ENCODE results near the gene CACNA1C. TPM values are rescaled to one million over a fixed set of nuclear protein-coding genes. Genes with fewer than 3 reads are reported as not detected.

CACNA1C gene
- total and polyA plus RNA-seq, 2 donors (not counting 1 experiment from before 2014, with no cell fraction given): 0.01 to 0.02 TPM

GRCh38 chr12:2246358-2246757 lies 193.6 kb downstream of the CACNA1C start:
- peaks cover 48% of the 10 kb centered on the region for H3K4me1 Mint-ChIP-seq
- Histone ChIP-seq H3K36me3 (replicated peaks in 1 of 2; ENCODE audit: control extremely low read depth in 1 of 2, control insufficient read depth in 1 of 2, extremely low read depth in 1 of 2, insufficient read depth in 2 of 2, low read length in 1 of 2) (no peaks in the 10 kb centered on the region), H2AFZ (ENCODE audit: insufficient read depth, low read depth, low read length, poor library complexity, severe bottlenecking) (no peak overlapping the region), H3K4me2 (replicated peaks; ENCODE audit: low read depth, low read length, poor library complexity, severe bottlenecking) (no peak overlapping the region), H3K27me3 (replicated peaks in 1 of 4; ENCODE audit: control extremely low read depth in 1 of 4, control insufficient read depth in 3 of 4, insufficient read depth in 4 of 4, low read length in 3 of 4) (no peaks in the 10 kb centered on the region), H3K9me3 (ENCODE audit: control extremely low read depth in 1 of 3, control insufficient read depth in 2 of 3, insufficient read depth in 1 of 3, low read length in 2 of 3) (no peaks in the 10 kb centered on the region), H3K27ac (ENCODE audit: low read length in 2 of 2) (no peak overlapping the region), H3K79me2 (ENCODE audit: control insufficient read depth, insufficient read depth, low read length) (no peaks in the 10 kb centered on the region), H3K9ac (ENCODE audit: low read length) (no peak overlapping the region), H4K20me1 (ENCODE audit: control insufficient read depth, insufficient read depth, low read length, poor library complexity, severe bottlenecking) (no peaks in the 10 kb centered on the region), H3K4me1 (ENCODE audit: control insufficient read depth in 2 of 2, insufficient read depth in 2 of 2, low read length in 2 of 2) (peaks cover 17 to 36% of the 10 kb centered on the region in 2 donors), H3K4me3 (ENCODE audit: control extremely low read depth in 1 of 5, extremely low read depth in 1 of 5, insufficient read depth in 1 of 5, low read depth in 2 of 5, low read length in 4 of 5) (no peak overlapping the region)
- H3K9me3 Mint-ChIP-seq (ENCODE audit: insufficient read depth): no peaks in the 10 kb centered on the region
- ATAC-seq (ENCODE audit: low read depth) (no peak), DNase-seq (no peak)
- intact Hi-C loops (cut with micrococcal nuclease): no loop called here
- CTCF ChIA-PET: no interaction called here
- H3K27ac Mint-ChIP-seq: no peak overlapping the region
- TF ChIP-seq, protein P1, sequence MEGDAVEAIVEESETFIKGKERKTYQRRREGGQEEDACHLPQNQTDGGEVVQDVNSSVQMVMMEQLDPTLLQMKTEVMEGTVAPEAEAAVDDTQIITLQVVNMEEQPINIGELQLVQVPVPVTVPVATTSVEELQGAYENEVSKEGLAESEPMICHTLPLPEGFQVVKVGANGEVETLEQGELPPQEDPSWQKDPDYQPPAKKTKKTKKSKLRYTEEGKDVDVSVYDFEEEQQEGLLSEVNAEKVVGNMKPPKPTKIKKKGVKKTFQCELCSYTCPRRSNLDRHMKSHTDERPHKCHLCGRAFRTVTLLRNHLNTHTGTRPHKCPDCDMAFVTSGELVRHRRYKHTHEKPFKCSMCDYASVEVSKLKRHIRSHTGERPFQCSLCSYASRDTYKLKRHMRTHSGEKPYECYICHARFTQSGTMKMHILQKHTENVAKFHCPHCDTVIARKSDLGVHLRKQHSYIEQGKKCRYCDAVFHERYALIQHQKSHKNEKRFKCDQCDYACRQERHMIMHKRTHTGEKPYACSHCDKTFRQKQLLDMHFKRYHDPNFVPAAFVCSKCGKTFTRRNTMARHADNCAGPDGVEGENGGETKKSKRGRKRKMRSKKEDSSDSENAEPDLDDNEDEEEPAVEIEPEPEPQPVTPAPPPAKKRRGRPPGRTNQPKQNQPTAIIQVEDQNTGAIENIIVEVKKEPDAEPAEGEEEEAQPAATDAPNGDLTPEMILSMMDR (IDR thresholded peaks at IDR 0.05): no peak
- TF ChIP-seq EZH2 (IDR thresholded peaks at IDR 0.05; ENCODE audit: borderline replicate concordance, insufficient read depth, low read depth, low read length, poor library complexity, severe bottlenecking): no peak
- POLR2A ChIA-PET: no interaction called here
- no peak overlapping the region for H3K4me3 Mint-ChIP-seq
- WGBS (ENCODE audit: insufficient coverage): 89% methylated on average over 10 of the region's 10 CpGs
- H3K27me3 Mint-ChIP-seq: no peaks in the 10 kb centered on the region

DNA sequence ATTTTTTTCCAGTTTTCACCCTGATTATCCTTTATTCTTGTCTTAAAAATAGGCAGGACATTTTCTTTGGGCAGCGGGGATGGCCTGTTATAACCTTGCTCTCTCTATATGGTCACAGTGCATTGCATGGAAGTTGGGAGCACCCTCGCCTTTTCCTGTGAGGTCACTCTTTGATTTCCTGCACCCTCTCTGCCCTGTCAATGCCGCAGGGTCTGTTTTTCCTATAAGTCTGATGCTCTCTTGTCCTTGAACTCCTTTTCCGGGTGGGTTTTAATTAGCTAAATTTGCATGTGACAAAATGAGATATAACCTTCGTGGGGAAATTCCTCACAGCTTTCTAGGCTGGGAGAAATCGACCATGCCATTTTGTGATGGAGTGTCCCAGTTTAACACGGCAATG lies 194.3 kb downstream of the CACNA1C start:
- Mint-ChIP-seq H3K4me3 (peak overlapping the region; percentile 32), H3K4me1 (peaks cover 48% of the 10 kb centered on the region), H3K9me3 (ENCODE audit: insufficient read depth) (no peaks in the 10 kb centered on the region), H3K27me3 (no peaks in the 10 kb centered on the region), H3K27ac (no peak overlapping the region)
- ChIA-PET POLR2A (no interaction called here), CTCF (no interaction called here)
- TF ChIP-seq EZH2 (IDR thresholded peaks at IDR 0.05; ENCODE audit: borderline replicate concordance, insufficient read depth, low read depth, low read length, poor library complexity, severe bottlenecking): no peak
- TF ChIP-seq, protein P1 (IDR thresholded peaks at IDR 0.05): no peak
- Histone ChIP-seq H3K4me2 (replicated peaks; ENCODE audit: low read depth, low read length, poor library complexity, severe bottlenecking) (no peak overlapping the region), H3K27ac (ENCODE audit: low read length in 2 of 2) (no peak overlapping the region), H3K4me1 (ENCODE audit: control insufficient read depth in 2 of 2, insufficient read depth in 2 of 2, low read length in 2 of 2) (peaks cover 17 to 36% of the 10 kb centered on the region in 2 donors), H3K27me3 (replicated peaks in 1 of 4; ENCODE audit: control extremely low read depth in 1 of 4, control insufficient read depth in 3 of 4, insufficient read depth in 4 of 4, low read length in 3 of 4) (no peaks in the 10 kb centered on the region), H3K79me2 (ENCODE audit: control insufficient read depth, insufficient read depth, low read length) (no peaks in the 10 kb centered on the region), H4K20me1 (ENCODE audit: control insufficient read depth, insufficient read depth, low read length, poor library complexity, severe bottlenecking) (no peaks in the 10 kb centered on the region), H3K9ac (ENCODE audit: low read length) (no peak overlapping the region), H3K4me3 (ENCODE audit: control extremely low read depth in 1 of 5, extremely low read depth in 1 of 5, insufficient read depth in 1 of 5, low read depth in 2 of 5, low read length in 4 of 5) (no peak overlapping the region), H3K9me3 (ENCODE audit: control extremely low read depth in 1 of 3, control insufficient read depth in 2 of 3, insufficient read depth in 1 of 3, low read length in 2 of 3) (no peaks in the 10 kb centered on the region), H3K36me3 (replicated peaks in 1 of 2; ENCODE audit: control extremely low read depth in 1 of 2, control insufficient read depth in 1 of 2, extremely low read depth in 1 of 2, insufficient read depth in 2 of 2, low read length in 1 of 2) (no peaks in the 10 kb centered on the region), H2AFZ (ENCODE audit: insufficient read depth, low read depth, low read length, poor library complexity, severe bottlenecking) (no peak overlapping the region)
- ATAC-seq (ENCODE audit: low read depth) (no peak), DNase-seq (no peak)
- WGBS (ENCODE audit: insufficient coverage): 75% methylated on average over 5 of the region's 7 CpGs
- intact Hi-C loops (cut with micrococcal nuclease): no loop called here

Data from B cell (primary cell).